K562 (cell line): ENCODE measurements around the gene EMILIN3. TPM values are rescaled to one million over a fixed set of nuclear protein-coding genes. Genes with fewer than 3 reads are reported as not detected.

Source experiments
- BMI1 ChIP-seq: fragments of 150-350 bp; IDR thresholded peaks from 2 replicates; pipeline ENCODE4 v1.6.1; 2014; ENCODE audit warnings: low read length
- BRD4 ChIP-seq: fragments of 200-600 bp; sonication (generic); IDR thresholded peaks from 2 replicates; pipeline ENCODE4 v1.6.1; 2017; ENCODE audit warnings: inconsistent platforms
- C11orf30 ChIP-seq: fragments of 450-650 bp; IDR thresholded peaks from 2 replicates; pipeline ENCODE4 v1.6.1; 2016; ENCODE audit warnings: low read depth, mild to moderate bottlenecking
- CREB3 ChIP-seq: fragments of 450-650 bp; conservative IDR thresholded peaks from 2 replicates; pipeline ENCODE4 v1.6.1; 2016; ENCODE audit warnings: missing genetic modification characterization, low read depth, mild to moderate bottlenecking, missing compliant biosample characterization, moderate library complexity
- DPF2 ChIP-seq: fragments of 450-650 bp; IDR thresholded peaks from 2 replicates; pipeline ENCODE4 v1.6.1; 2016
- EP300 ChIP-seq: IDR thresholded peaks from 2 replicates; pipeline ENCODE4 v1.6.1; 2012; ENCODE audit warnings: low read length, improper control_type of control experiment
- HDGF ChIP-seq: fragments of 450-650 bp; IDR thresholded peaks from 2 replicates; pipeline ENCODE4 v1.6.1; 2016
- HMG20B ChIP-seq: fragments of 250-450 bp; sonication (Bioruptor Pico); IDR thresholded peaks from 2 replicates; pipeline ENCODE4 v1.5.0; 2021; ENCODE audit warnings: mild to moderate bottlenecking
- NR4A1 ChIP-seq, 2 experiments: fragments of 250-450 bp in 1 of 2; fragments of 450-650 bp in 1 of 2; sonication (Bioruptor Pico) in 1 of 2; IDR thresholded peaks; 2 replicates each; pipeline versions ENCODE4 v1.4.0 to v1.6.1; 2016 to 2020; ENCODE audit warnings: mild to moderate bottlenecking in 2 of 2, missing compliant biosample characterization in 1 of 2, missing genetic modification characterization in 1 of 2, moderate library complexity in 1 of 2
- NUFIP1 ChIP-seq: fragments of 450-650 bp; IDR thresholded peaks from 2 replicates; pipeline ENCODE4 v1.6.1; 2018; ENCODE audit not compliant: partially characterized antibody
- RAD21 ChIP-seq, 2 experiments: fragments of 250-450 bp in 1 of 2; fragments of 450-650 bp in 1 of 2; sonication (Bioruptor Pico) in 1 of 2; formaldehyde crosslinking in 1 of 2; IDR thresholded peaks in 1 of 2; conservative IDR thresholded peaks in 1 of 2; 2 replicates each; pipeline versions ENCODE4 v1.4.0 to v1.8.0; 2020 to 2022; ENCODE audit warnings: mild to moderate bottlenecking in 2 of 2, moderate library complexity in 1 of 2
- RBM15 ChIP-seq: fragments of 200-400 bp; formaldehyde crosslinking; IDR thresholded peaks from 2 replicates; pipeline ENCODE4 v1.6.1; 2018; ENCODE audit warnings: mild to moderate bottlenecking, low read length, moderate library complexity; ENCODE audit not compliant: insufficient read depth
- RCOR1 ChIP-seq, 2 experiments: IDR thresholded peaks; 2 replicates each; pipeline ENCODE4 v1.6.1; 2012; ENCODE audit warnings: low read depth in 2 of 2, low read length in 2 of 2, borderline replicate concordance in 1 of 2, improper control_type of control experiment in 1 of 2
- RNF2 ChIP-seq: sonication (generic); IDR thresholded peaks from 2 replicates; pipeline ENCODE4 v1.6.1; 2016
- SFPQ ChIP-seq: fragments of 200-400 bp; formaldehyde crosslinking; IDR thresholded peaks from 2 replicates; pipeline ENCODE4 v1.6.1; 2017; ENCODE audit warnings: mild to moderate bottlenecking, low read depth, low read length, moderate library complexity
- SMARCA5 ChIP-seq: fragments of 450-650 bp; IDR thresholded peaks from 2 replicates; pipeline ENCODE4 v1.6.1; 2016
- STAG1 ChIP-seq: sonication (generic); formaldehyde crosslinking; IDR thresholded peaks from 2 replicates; pipeline ENCODE4 v1.5.0; 2020; ENCODE audit warnings: missing genetic modification reagents, borderline replicate concordance
- SUPT5H ChIP-seq: fragments of 450-650 bp; IDR thresholded peaks from 2 replicates; pipeline ENCODE4 v1.6.1; 2016
- TCF7 ChIP-seq: sonication (generic); IDR thresholded peaks from 2 replicates; pipeline ENCODE4 v1.6.1; 2016; ENCODE audit warnings: antibody characterized with exemption, borderline replicate concordance
- TOE1 ChIP-seq, 2 experiments: fragments of 450-650 bp in 1 of 2; sonication (generic) in 1 of 2; formaldehyde crosslinking in 1 of 2; IDR thresholded peaks; 2 replicates each; pipeline versions ENCODE4 v1.7.1 to v1.8.0; 2016 to 2022; ENCODE audit warnings: borderline replicate concordance in 2 of 2, mild to moderate bottlenecking in 2 of 2, antibody characterized with exemption in 1 of 2, inconsistent platforms in 1 of 2, low read depth in 1 of 2, missing genetic modification reagents in 1 of 2, moderate library complexity in 1 of 2
- XRCC5 ChIP-seq: fragments of 200-400 bp; formaldehyde crosslinking; IDR thresholded peaks from 2 replicates; pipeline ENCODE4 v1.6.1; 2017; ENCODE audit warnings: low read depth, mild to moderate bottlenecking, low read length
- ZNF23 ChIP-seq: fragments of 250-450 bp; sonication (Bioruptor Pico); IDR thresholded peaks from 2 replicates; pipeline ENCODE4 v1.4.0; 2020; ENCODE audit warnings: mild to moderate bottlenecking
- ZNF507 ChIP-seq: conservative IDR thresholded peaks from 2 replicates; pipeline ENCODE4 v1.6.1; 2017; ENCODE audit warnings: missing genetic modification characterization, missing compliant biosample characterization
- ZNF699 ChIP-seq: fragments of 250-450 bp; sonication (Bioruptor Pico); IDR thresholded peaks from 2 replicates; pipeline ENCODE4 v1.8.0; 2021; ENCODE audit warnings: mild to moderate bottlenecking, moderate library complexity; ENCODE audit not compliant: insufficient replicate concordance
- ZNF766 ChIP-seq: fragments of 200-800 bp; sonication (Bioruptor generic); conservative IDR thresholded peaks from 2 replicates; pipeline ENCODE4 v1.6.1; 2016; ENCODE audit warnings: missing genetic modification characterization, missing compliant biosample characterization
- polyA plus RNA-seq, 8 experiments: library from polyadenylated mRNA; depleted of rRNA in 4 of 8; stranded (reverse) in 5 of 8; unstranded in 3 of 8; fragments of >200 nt; fragmentation: Nextera tagmentation in 2 of 8; fragmentation: Illumina TruSeq in 1 of 8; extraction: Ambion mirVana in 2 of 8; extraction: Trizol in 1 of 8; gene quantifications; 2 replicates each; pipeline versions ENCODE4 v1.2.1 to v1.2.3, GENCODE V29; 2011 to 2014; ENCODE audit warnings: inconsistent platforms in 1 of 8, missing spikeins in 1 of 8
- total RNA-seq, 7 experiments: library from RNA; depleted of rRNA in 6 of 7; stranded (reverse); fragments of >200 nt in 6 of 7; fragmentation: Illumina TruSeq in 2 of 7; extraction: Trizol in 2 of 7; gene quantifications; 2 replicates each; pipeline versions ENCODE4 v1.2.1 to v1.2.3, GENCODE V29; 2011 to 2021; ENCODE audit warnings: low replicate concordance in 1 of 7
- TF ChIP-seq, protein P1 (sequence below): sonication (generic); formaldehyde crosslinking; IDR thresholded peaks from 2 replicates; pipeline ENCODE4 v1.8.0; 2022; ENCODE audit warnings: missing genetic modification reagents, mild to moderate bottlenecking, moderate library complexity, borderline replicate concordance

EMILIN3 gene
- total and polyA plus RNA-seq, 9 of the 15 experiments (the other 6 are each of a cell fraction or from before 2014, with no cell fraction given), result 0.01 to 0.07 TPM; not detected in 7

DNA sequence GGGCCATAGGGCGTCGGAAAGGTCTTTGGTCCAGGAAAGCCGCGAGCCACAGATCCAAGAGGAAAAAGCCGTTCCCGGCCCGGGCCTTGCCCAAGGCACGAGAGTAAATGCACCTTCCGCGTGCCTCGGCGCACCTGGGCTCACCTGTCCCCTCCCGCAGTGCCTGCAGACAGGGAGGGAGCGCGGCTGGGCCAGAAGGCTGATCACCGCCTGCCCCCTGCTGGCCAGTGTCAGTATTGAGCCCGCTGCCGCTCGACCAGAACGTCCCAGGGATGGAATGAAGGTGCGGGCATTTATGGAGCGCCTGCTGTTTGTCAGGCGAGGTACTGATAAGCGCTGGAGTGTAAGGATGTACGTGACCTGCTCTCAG, 26.7 kb downstream of the EMILIN3 start (continued):
- TF ChIP-seq EP300 (no peak), RNF2 (no peak), RAD21 (CRISPR knock-in tag; conservative IDR thresholded peaks at IDR 0.05 in 1 of 2, IDR thresholded peaks at IDR 0.05 in 1 of 2) (peak; percentile 97 to 98), STAG1 (CRISPR knock-in tag) (peak; percentile 99), HMG20B (CRISPR knock-in tag) (no peak), ZNF766 (CRISPR knock-in tag) (no peak), ZNF507 (tag) (no peak), XRCC5 (peak; percentile 89), RCOR1 (IDR thresholded peaks at IDR 0.05; ENCODE audit: borderline replicate concordance in 1 of 2, low read depth in 2 of 2, low read length in 2 of 2) (peak in 1 of 2 experiments; percentile 75; a peak in 1 of 4 replicates), C11orf30 (no peak), TOE1 (IDR thresholded peaks at IDR 0.05; ENCODE audit: borderline replicate concordance) (peak; percentile 52; the same call in 1 of the 2 replicates), TOE1 (CRISPR knock-in tag; IDR thresholded peaks at IDR 0.05; ENCODE audit: borderline replicate concordance, low read depth) (no peak), TCF7 (0 out of 2 replicates have a peak, but pooled peaks have one; percentile 48), NR4A1 (CRISPR knock-in tag; IDR thresholded peaks at IDR 0.05) (no peak), NR4A1 (tag; IDR thresholded peaks at IDR 0.05) (peak; percentile 40; the same call in 1 of the 2 replicates), ZNF23 (CRISPR knock-in tag) (no peak), SMARCA5 (peak; percentile 55; the same call in 1 of the 2 replicates), RBM15 (no peak), HDGF (no peak), NUFIP1 (no peak), ZNF699 (CRISPR knock-in tag) (no peak), BRD4 (no peak), BMI1 (no peak), SFPQ (no peak), DPF2 (peak; percentile 42; the same call in 1 of the 2 replicates), CREB3 (no peak), SUPT5H (no peak)
- TF ChIP-seq, protein P1, sequence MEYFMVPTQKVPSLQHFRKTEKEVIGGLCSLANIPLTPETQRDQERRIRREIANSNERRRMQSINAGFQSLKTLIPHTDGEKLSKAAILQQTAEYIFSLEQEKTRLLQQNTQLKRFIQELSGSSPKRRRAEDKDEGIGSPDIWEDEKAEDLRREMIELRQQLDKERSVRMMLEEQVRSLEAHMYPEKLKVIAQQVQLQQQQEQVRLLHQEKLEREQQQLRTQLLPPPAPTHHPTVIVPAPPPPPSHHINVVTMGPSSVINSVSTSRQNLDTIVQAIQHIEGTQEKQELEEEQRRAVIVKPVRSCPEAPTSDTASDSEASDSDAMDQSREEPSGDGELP, result peak; percentile 57; the same call in 1 of the 2 replicates
